Hepatocyte (in vitro differentiated cells): ENCODE measurements around the gene IFT27. TPM values are rescaled to one million over a fixed set of nuclear protein-coding genes. Genes with fewer than 3 reads are reported as not detected.

ENCODE experiments used
- DNase-seq: peaks from one replicate; pipeline ENCODE4 v3.0.0-alpha.2; 2016; ENCODE audit warnings: low spot score
- H2AFZ ChIP-seq: fragments of 200-600 bp; sonication (generic); 2 replicates; pipeline ENCODE4 v1.6.0; 2016; ENCODE audit warnings: antibody characterized with exemption, mild to moderate bottlenecking
- H3K27ac ChIP-seq: fragments of 200-600 bp; sonication (generic); 2 replicates; pipeline ENCODE4 v1.5.1; 2016; ENCODE audit warnings: mild to moderate bottlenecking
- H3K27me3 ChIP-seq: fragments of 200-600 bp; sonication (generic); 2 replicates; pipeline ENCODE4 v1.6.1; 2016
- H3K36me3 ChIP-seq: fragments of 200-600 bp; sonication (generic); replicated peaks from 2 replicates; pipeline ENCODE4 v1.5.1; 2016; ENCODE audit warnings: low read depth; ENCODE audit not compliant: insufficient read depth
- H3K4me1 ChIP-seq: fragments of 200-600 bp; sonication (generic); 2 replicates; pipeline ENCODE4 v1.5.1; 2016; ENCODE audit warnings: mild to moderate bottlenecking, moderate library complexity; ENCODE audit not compliant: insufficient read depth
- H3K4me2 ChIP-seq: fragments of 200-600 bp; sonication (generic); 2 replicates; pipeline ENCODE4 v1.6.0; 2016
- H3K4me3 ChIP-seq: fragments of 200-600 bp; sonication (generic); 2 replicates; pipeline ENCODE4 v1.5.1; 2016; ENCODE audit warnings: mild to moderate bottlenecking
- H3K79me2 ChIP-seq: fragments of 200-600 bp; sonication (generic); 2 replicates; pipeline ENCODE4 v1.6.0; 2017; ENCODE audit warnings: mild to moderate bottlenecking
- H3K9me2 ChIP-seq: fragments of 200-600 bp; sonication (generic); replicated peaks from 2 replicates; pipeline ENCODE4 v1.6.0; 2017; ENCODE audit warnings: mild to moderate bottlenecking; ENCODE audit not compliant: insufficient read depth
- H3K9me3 ChIP-seq: fragments of 200-600 bp; sonication (generic); 2 replicates; pipeline ENCODE4 v1.5.1; 2016; ENCODE audit warnings: low read depth, mild to moderate bottlenecking
- H4K20me1 ChIP-seq: fragments of 200-600 bp; sonication (generic); 2 replicates; pipeline ENCODE4 v1.6.0; 2016; ENCODE audit warnings: mild to moderate bottlenecking; ENCODE audit not compliant: insufficient read depth, poor library complexity, severe bottlenecking
- CTCF ChIP-seq: fragments of 200-600 bp; sonication (generic); IDR thresholded peaks from 2 replicates; pipeline ENCODE4 v1.5.1; 2016; ENCODE audit warnings: antibody characterized with exemption, mild to moderate bottlenecking; ENCODE audit not compliant: poor library complexity
- EZH2 ChIP-seq: fragments of 200-600 bp; sonication (generic); IDR thresholded peaks from 2 replicates; pipeline ENCODE4 v1.6.1; 2016; ENCODE audit warnings: antibody characterized with exemption, mild to moderate bottlenecking, borderline replicate concordance
- EZH2phosphoT487 ChIP-seq: fragments of 200-600 bp; sonication (generic); IDR thresholded peaks from one replicate; pipeline ENCODE4 v1.6.1; 2018; ENCODE audit warnings: antibody characterized with exemption, mild to moderate bottlenecking, low read depth, moderate library complexity; ENCODE audit not compliant: unreplicated experiment, severe bottlenecking
- whole genome bisulfite sequencing: methylation state at CpG from one replicate; pipeline ENCODE4 v1.1.6; 2016; ENCODE audit warnings: low lambda C conversion rate; ENCODE audit errors: missing lambda C conversion rate; 5-methylcytosine and 5-hydroxymethylcytosine counted together
- polyA plus RNA-seq: library from polyadenylated mRNA; unstranded; fragments of >200 nt; fragmentation: Nextera tagmentation; extraction: Ambion mirVana; gene quantifications from 2 replicates; pipeline ENCODE4 v1.2.1, GENCODE V29; 2016
- total RNA-seq: library from RNA; depleted of rRNA; stranded (reverse); fragments of >200 nt; gene quantifications from 2 replicates; pipeline ENCODE4 v1.2.3, GENCODE V29; 2014

The IFT27 gene
- total and polyA plus RNA-seq, 2 experiments from 2014 or later: 15.3 to 25.3 TPM

- Histone ChIP-seq H4K20me1 (no peaks in the 10 kb centered on the region), H3K9me3 (no peaks in the 10 kb centered on the region)
- WGBS: 65% methylated on average over 7 of the region's 7 CpGs
Observed at GRCh38 chr22:36796552-36797175, 20.7 kb upstream of the IFT27 start.

GRCh38 chr22:36795633-36796032, 19.7 kb upstream of the IFT27 start:
- Histone ChIP-seq H3K27me3 (peaks cover 8% of the 10 kb centered on the region), H3K9me2 (no peaks in the 10 kb centered on the region), H3K4me2 (no peak overlapping the region), H3K4me3 (no peak overlapping the region), H3K27ac (no peak overlapping the region), H3K36me3 (no peaks in the 10 kb centered on the region), H4K20me1 (no peaks in the 10 kb centered on the region), H3K4me1 (no peaks in the 10 kb centered on the region), H3K9me3 (no peaks in the 10 kb centered on the region), H3K79me2 (no peaks in the 10 kb centered on the region), H2AFZ (no peak overlapping the region)
- 82% methylated on average over 7 of the region's 7 CpGs for WGBS
- TF ChIP-seq EZH2: no peak
- TF ChIP-seq EZH2phosphoT487: no peak
- TF ChIP-seq CTCF: no peak
- no peak for DNase-seq

More at GRCh38 chr22:36796552-36797175, 20.7 kb upstream of the IFT27 start:
- Histone ChIP-seq H3K36me3 (no peaks in the 10 kb centered on the region), H2AFZ (no peak overlapping the region), H3K79me2 (no peaks in the 10 kb centered on the region), H3K9me2 (no peaks in the 10 kb centered on the region), H3K4me3 (no peak overlapping the region), H3K4me2 (no peak overlapping the region), H3K4me1 (no peaks in the 10 kb centered on the region), H3K27ac (no peak overlapping the region), H3K27me3 (no peaks in the 10 kb centered on the region)
- TF ChIP-seq EZH2phosphoT487: no peak
- TF ChIP-seq EZH2: no peak
- no peak for TF ChIP-seq CTCF
- DNase-seq: no peak

- TF ChIP-seq EZH2phosphoT487 (no peak), EZH2 (no peak), CTCF (no peak)
- no peaks in the 10 kb centered on the region for H3K4me1 ChIP-seq
- 68% methylated on average over 7 of the region's 7 CpGs for WGBS
- H4K20me1 ChIP-seq: no peaks in the 10 kb centered on the region
- H3K27ac ChIP-seq: no peak overlapping the region
- peaks cover 29% of the 10 kb centered on the region for H3K27me3 ChIP-seq
- no peaks in the 10 kb centered on the region for H3K79me2 ChIP-seq
- DNase-seq: no peak
- H3K4me3 ChIP-seq: no peak overlapping the region
- no peak overlapping the region for H3K4me2 ChIP-seq
- no peaks in the 10 kb centered on the region for H3K36me3 ChIP-seq
- no peaks in the 10 kb centered on the region for H3K9me2 ChIP-seq
- H3K9me3 ChIP-seq: no peaks in the 10 kb centered on the region
- no peak overlapping the region for H2AFZ ChIP-seq
Observed at GRCh38 chr22:36790648-36791047, 14.7 kb upstream of the IFT27 start.
